ENCODE results near the gene AMBRA1. TPM values are rescaled to one million over a fixed set of nuclear protein-coding genes. Genes with fewer than 3 reads are reported as not detected.

The AMBRA1 gene
- total RNA-seq, 1 donor from 2014 or later = 45.8 TPM

GRCh38 chr11:46435679-46436078 is 158.1 kb downstream of the AMBRA1 start:
- H3K27me3 Mint-ChIP-seq (ENCODE audit: low read depth) = no peaks in the 10 kb centered on the region
- H3K4me3 Mint-ChIP-seq = no peak overlapping the region
- H3K27ac Mint-ChIP-seq (ENCODE audit: unreplicated experiment) = no peak overlapping the region
- peaks cover 12% of the 10 kb centered on the region for H3K36me3 Mint-ChIP-seq (ENCODE audit: low read depth)
- H3K9me3 Mint-ChIP-seq = no peaks in the 10 kb centered on the region
- H3K4me1 Mint-ChIP-seq = peaks cover 5% of the 10 kb centered on the region
- TF ChIP-seq CTCF (conservative IDR thresholded peaks at IDR 0.05) = no peak
- no peak for DNase-seq (ENCODE audit: low read depth, low spot score)

GRCh38 chr11:46431211-46431610 is 162.6 kb downstream of the AMBRA1 start:
- Mint-ChIP-seq H3K9me3 (no peaks in the 10 kb centered on the region), H3K4me3 (no peak overlapping the region), H3K27ac (ENCODE audit: unreplicated experiment) (no peak overlapping the region), H3K4me1 (peaks cover 2% of the 10 kb centered on the region), H3K36me3 (ENCODE audit: low read depth) (peaks cover 13% of the 10 kb centered on the region), H3K27me3 (ENCODE audit: low read depth) (no peaks in the 10 kb centered on the region)
- no peak for DNase-seq (ENCODE audit: low read depth, low spot score)
- no peak for TF ChIP-seq CTCF (conservative IDR thresholded peaks at IDR 0.05)

GRCh38 chr11:46429717-46430116 is 164.1 kb downstream of the AMBRA1 start:
- no peak for DNase-seq (ENCODE audit: low read depth, low spot score)
- H3K9me3 Mint-ChIP-seq = no peaks in the 10 kb centered on the region
- no peaks in the 10 kb centered on the region for H3K4me1 Mint-ChIP-seq
- H3K27ac Mint-ChIP-seq (ENCODE audit: unreplicated experiment) = no peak overlapping the region
- no peak for TF ChIP-seq CTCF (conservative IDR thresholded peaks at IDR 0.05)
- peaks cover 13% of the 10 kb centered on the region for H3K36me3 Mint-ChIP-seq (ENCODE audit: low read depth)
- H3K4me3 Mint-ChIP-seq = no peak overlapping the region
- H3K27me3 Mint-ChIP-seq (ENCODE audit: low read depth) = no peaks in the 10 kb centered on the region

GRCh38 chr11:46427364-46427763 is 166.5 kb downstream of the AMBRA1 start:
- Mint-ChIP-seq H3K4me1 (peaks cover 5% of the 10 kb centered on the region), H3K9me3 (no peaks in the 10 kb centered on the region), H3K36me3 (ENCODE audit: low read depth) (peaks cover 12% of the 10 kb centered on the region), H3K27ac (ENCODE audit: unreplicated experiment) (no peak overlapping the region), H3K27me3 (ENCODE audit: low read depth) (no peaks in the 10 kb centered on the region), H3K4me3 (no peak overlapping the region)
- TF ChIP-seq CTCF (conservative IDR thresholded peaks at IDR 0.05) = no peak
- no peak for DNase-seq (ENCODE audit: low read depth, low spot score)

GRCh38 chr11:46426233-46426991 is 167.4 kb downstream of the AMBRA1 start:
- Mint-ChIP-seq H3K27me3 (ENCODE audit: low read depth) (no peaks in the 10 kb centered on the region), H3K4me1 (peaks cover 5% of the 10 kb centered on the region), H3K27ac (ENCODE audit: unreplicated experiment) (peak overlapping the region; percentile 83), H3K36me3 (ENCODE audit: low read depth) (peaks cover 13% of the 10 kb centered on the region), H3K4me3 (no peak overlapping the region), H3K9me3 (no peaks in the 10 kb centered on the region)
- DNase-seq (ENCODE audit: low read depth, low spot score) = no peak
- no peak for TF ChIP-seq CTCF (conservative IDR thresholded peaks at IDR 0.05)

All from neural crest cell (in vitro differentiated cells).